Measurements from ENCODE around the gene ZNF385D. TPM values are rescaled to one million over a fixed set of nuclear protein-coding genes. Genes with fewer than 3 reads are reported as not detected.

The ZNF385D gene
- total and polyA plus RNA-seq, 8 donors = 0.42 to 4.0 (median 1.1) TPM

DNA sequence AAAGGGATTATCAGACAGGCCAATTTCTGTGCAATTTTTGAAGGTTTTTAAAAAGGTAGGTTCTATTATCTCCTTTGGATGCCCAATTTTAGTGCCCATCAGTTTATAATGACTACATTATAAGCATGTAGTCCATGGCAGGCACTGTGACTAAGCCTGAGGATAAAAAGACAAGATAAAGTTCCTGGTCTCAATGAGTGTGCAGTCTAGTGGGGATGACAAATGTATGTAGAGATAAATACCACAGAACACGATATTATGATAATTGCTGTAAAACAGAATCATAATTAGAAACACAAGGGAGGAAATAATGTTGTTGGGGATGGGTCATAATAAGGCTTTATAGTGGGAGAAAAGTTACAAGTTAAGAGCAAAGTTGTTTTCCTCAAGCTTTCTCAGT, 163.1 kb downstream of the ZNF385D start:
- H3K27me3 ChIP-seq = no peaks in the 10 kb centered on the region
- no peak overlapping the region for H3K4me3 ChIP-seq
- ATAC-seq (no peak), DNase-seq (no peak), FAIRE-seq (no peak)
- no peak for TF ChIP-seq CTCF (IDR thresholded peaks at IDR 0.05)
- H3K27ac ChIP-seq = no peak overlapping the region
- no peaks in the 10 kb centered on the region for H3K36me3 ChIP-seq
- intact Hi-C loops (cut with DNase I) = no loop called here
- no peaks in the 10 kb centered on the region for H3K9me3 ChIP-seq
- no peaks in the 10 kb centered on the region for H3K4me1 ChIP-seq
- WGBS, 2 donors = 42 to 48% methylated on average over 1 of the region's 1 CpG

GRCh38 chr3:21585216-21585740, 165.7 kb downstream of the ZNF385D start:
- no peak for ATAC-seq
- Histone ChIP-seq H3K27me3 (no peaks in the 10 kb centered on the region), H3K4me3 (no peak overlapping the region), H3K4me1 (no peaks in the 10 kb centered on the region), H3K9me3 (no peaks in the 10 kb centered on the region), H3K27ac (no peak overlapping the region), H3K36me3 (no peaks in the 10 kb centered on the region)
- intact Hi-C loops (cut with DNase I) = no loop called here
- no peak for DNase-seq
- no peak for TF ChIP-seq CTCF (IDR thresholded peaks at IDR 0.05)
- FAIRE-seq = no peak
- WGBS, 2 donors = 56 to 69% methylated on average over 3 of the region's 3 CpGs

- H3K27me3 ChIP-seq = no peaks in the 10 kb centered on the region
- no peak for TF ChIP-seq CTCF (IDR thresholded peaks at IDR 0.05)
- ATAC-seq (no peak), DNase-seq (no peak), FAIRE-seq (no peak)
- no peaks in the 10 kb centered on the region for H3K9me3 ChIP-seq
- no peaks in the 10 kb centered on the region for H3K4me1 ChIP-seq
- H3K27ac ChIP-seq = no peak overlapping the region
- H3K36me3 ChIP-seq = no peaks in the 10 kb centered on the region
- WGBS, 2 donors = 60 to 73% methylated on average over 2 of the region's 2 CpGs
- intact Hi-C loops (cut with DNase I) = no loop called here
- H3K4me3 ChIP-seq = no peak overlapping the region
Observed at GRCh38 chr3:21573291-21573690, 177.7 kb downstream of the ZNF385D start.

GRCh38 chr3:21564531-21564930, 186.5 kb downstream of the ZNF385D start:
- no peaks in the 10 kb centered on the region for H3K36me3 ChIP-seq
- H3K4me1 ChIP-seq = no peaks in the 10 kb centered on the region
- ATAC-seq (no peak), DNase-seq (no peak), FAIRE-seq (no peak)
- WGBS, 2 donors = 67 to 74% methylated on average over 3 of the region's 3 CpGs
- no peak overlapping the region for H3K27ac ChIP-seq
- H3K4me3 ChIP-seq = no peak overlapping the region
- H3K27me3 ChIP-seq = no peaks in the 10 kb centered on the region
- no peaks in the 10 kb centered on the region for H3K9me3 ChIP-seq
- no peak for TF ChIP-seq CTCF (IDR thresholded peaks at IDR 0.05)
- intact Hi-C loops (cut with DNase I) = no loop called here

DNA sequence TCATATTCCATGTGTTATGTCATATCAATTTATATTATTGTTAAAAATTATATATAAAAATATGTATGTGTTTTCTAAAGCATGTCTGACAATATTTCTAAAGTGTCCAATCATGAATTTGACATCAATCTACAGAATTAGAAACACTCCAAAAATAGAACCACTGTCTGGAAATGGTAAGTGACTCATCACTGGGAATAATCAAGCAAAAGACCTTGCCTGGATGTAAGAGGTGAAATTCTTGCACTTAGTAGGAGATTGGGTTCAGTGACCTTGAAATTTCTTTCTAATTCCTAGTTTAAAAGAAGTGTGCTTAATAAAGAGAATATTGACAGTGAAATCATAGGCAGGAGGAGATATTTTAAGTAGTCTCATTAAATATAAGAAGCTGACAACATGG, 188.8 kb downstream of the ZNF385D start:
- intact Hi-C loops (cut with DNase I) = no loop called here
- no peaks in the 10 kb centered on the region for H3K27me3 ChIP-seq
- FAIRE-seq (no peak), DNase-seq (no peak), ATAC-seq (no peak)
- no peak overlapping the region for H3K4me3 ChIP-seq
- TF ChIP-seq CTCF (IDR thresholded peaks at IDR 0.05) = no peak
- no peaks in the 10 kb centered on the region for H3K4me1 ChIP-seq
- H3K9me3 ChIP-seq = no peaks in the 10 kb centered on the region
- H3K36me3 ChIP-seq = no peaks in the 10 kb centered on the region
- no peak overlapping the region for H3K27ac ChIP-seq

Data from pancreas (tissue), 10 donors.